Nucleus accumbens (tissue), 56 donors: ENCODE data around the gene ATRX.
"Not testable (repeated sequence)": the region's sequence is repeated elsewhere in the genome, so short reads cannot be mapped to it uniquely, and the experiment has no call there.

ENCODE experiments used
- DNase-seq, 56 donors: peaks; one replicate each; lab custom pipeline; 2025; lab: John Stamatoyannopoulos, UW

ATRX gene

GRCh38 chrX:77635373-77635772, 150.6 kb downstream of the ATRX start:
- no peak for DNase-seq

- no peak for DNase-seq
Measured at GRCh38 chrX:77628294-77629025, 157.6 kb downstream of the ATRX start.

- no peak for DNase-seq
Measured at GRCh38 chrX:77622672-77623071, 163.3 kb downstream of the ATRX start.

DNA sequence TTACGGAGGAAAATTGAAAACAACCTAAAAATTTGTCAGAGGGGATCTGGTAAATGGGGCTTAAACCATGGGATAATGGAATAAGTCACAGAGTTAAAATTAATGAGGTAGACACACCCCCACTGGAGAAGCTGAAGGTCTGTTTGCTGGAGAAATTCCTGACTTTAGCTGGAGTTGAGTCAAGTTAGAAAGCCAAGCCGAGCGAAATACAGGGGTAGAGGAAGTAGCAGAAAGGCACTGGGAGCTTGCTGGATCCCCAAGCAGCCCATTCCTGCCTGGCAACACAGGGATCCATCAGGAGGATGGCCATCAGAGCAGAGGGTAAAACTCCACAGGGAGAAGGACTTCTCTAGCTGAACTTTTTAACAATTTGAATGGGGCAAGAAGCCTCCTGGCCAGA, 163.8 kb downstream of the ATRX start:
- DNase-seq: no peak

GRCh38 chrX:77621453-77621852, 164.6 kb downstream of the ATRX start:
- DNase-seq: not testable (repeated sequence)

- DNase-seq: no peak
Measured at GRCh38 chrX:77617206-77617605, 168.8 kb downstream of the ATRX start.

GRCh38 chrX:77603635-77604336, 182.2 kb downstream of the ATRX start:
- DNase-seq: no peak

GRCh38 chrX:77597511-77597910, 188.5 kb downstream of the ATRX start:
- DNase-seq: no peak

DNA sequence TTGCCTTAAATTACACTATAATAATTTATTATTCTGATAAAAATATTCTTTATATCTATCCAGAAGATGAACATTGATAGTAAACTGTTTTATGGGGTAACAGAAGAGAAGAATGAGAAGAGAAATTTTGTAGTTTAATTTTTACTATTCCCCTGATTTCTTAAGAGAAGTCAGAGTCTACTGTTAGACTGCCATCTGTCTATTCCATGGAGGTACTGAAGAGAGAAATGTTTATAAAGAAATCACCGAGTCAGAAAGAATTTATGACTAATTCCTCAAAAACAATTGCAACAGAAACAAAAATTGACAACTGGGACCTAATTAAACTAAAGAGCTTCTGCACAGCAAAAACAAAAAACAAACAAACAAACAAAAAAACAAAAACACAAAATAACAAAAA, 188.9 kb downstream of the ATRX start:
- no peak for DNase-seq

- DNase-seq: no peak
Measured at GRCh38 chrX:77595848-77596247, 190.2 kb downstream of the ATRX start.

GRCh38 chrX:77572322-77572721, 213.7 kb downstream of the ATRX start:
- no peak for DNase-seq

DNA sequence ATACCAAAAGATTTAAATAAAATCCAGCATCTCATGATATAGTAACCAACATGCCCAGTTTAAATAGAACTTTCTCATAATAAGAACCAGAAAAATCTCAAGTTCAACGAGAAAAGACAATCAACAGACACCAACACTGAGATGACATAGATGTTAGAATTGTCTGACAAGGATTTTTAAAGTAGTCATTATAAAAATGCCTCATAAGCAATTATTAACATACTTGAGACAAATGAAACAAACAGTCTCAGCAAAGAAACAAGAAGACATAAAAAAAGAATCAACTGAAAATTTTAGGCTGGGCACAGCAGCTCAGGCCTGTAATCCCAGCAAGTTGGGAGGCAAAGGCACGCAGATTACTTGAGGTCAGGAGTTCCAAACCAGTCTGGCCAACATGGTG, 220.7 kb downstream of the ATRX start:
- DNase-seq: no peak

DNA sequence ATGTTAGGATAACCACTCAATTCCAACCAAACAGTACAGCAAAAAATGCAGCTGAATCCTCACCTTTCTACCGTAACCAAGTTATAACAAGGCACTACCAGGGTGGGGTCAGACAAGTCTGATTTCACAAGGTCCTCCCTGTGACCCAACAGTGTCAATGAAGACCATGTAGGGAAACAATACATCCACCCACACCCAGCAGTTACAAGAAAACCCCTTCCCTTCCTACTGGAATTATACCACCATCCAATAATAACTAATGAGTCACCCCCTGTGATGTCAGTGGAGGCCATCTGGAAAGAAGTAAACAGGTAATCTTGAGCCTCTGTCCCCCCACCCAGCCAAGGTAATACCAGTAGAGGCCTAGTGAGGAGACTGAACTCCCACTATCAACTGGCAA, 221.2 kb downstream of the ATRX start:
- DNase-seq: no peak

- DNase-seq: no peak
Measured at GRCh38 chrX:77561372-77561771, 224.6 kb downstream of the ATRX start.

DNA sequence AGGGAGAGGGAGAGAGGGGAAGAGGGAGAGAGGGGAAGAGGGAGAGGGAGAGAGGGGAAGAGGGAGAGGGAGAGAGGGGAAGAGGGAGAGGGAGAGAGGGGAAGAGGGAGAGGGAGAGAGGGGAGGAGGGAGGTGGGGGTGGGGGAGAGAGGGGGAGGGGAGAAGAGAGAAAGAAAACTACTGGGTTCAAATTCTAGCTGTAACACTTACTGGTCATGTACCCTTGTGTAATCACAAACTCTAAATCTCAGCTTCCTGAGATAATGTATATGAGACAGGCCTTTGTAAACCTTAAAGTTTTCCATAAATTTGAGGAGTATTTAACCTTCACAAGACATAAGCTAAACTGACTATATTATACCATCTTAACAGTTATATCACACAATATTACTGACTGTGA, 229.7 kb downstream of the ATRX start:
- no peak for DNase-seq

GRCh38 chrX:77548751-77549150, 237.3 kb downstream of the ATRX start:
- DNase-seq: no peak

- not testable (repeated sequence) for DNase-seq
Measured at GRCh38 chrX:77539778-77540177, 246.2 kb downstream of the ATRX start.

- not testable (repeated sequence) for DNase-seq
Measured at GRCh38 chrX:77531261-77531660, 254.8 kb downstream of the ATRX start.

- DNase-seq: no peak
Measured at GRCh38 chrX:77528034-77528433, 258.0 kb downstream of the ATRX start.

GRCh38 chrX:77527233-77528001, 258.6 kb downstream of the ATRX start:
- DNase-seq: peak in 34 of 56 donors; percentile 0 to 51 (median 4)

GRCh38 chrX:77519765-77520164, 266.3 kb downstream of the ATRX start:
- DNase-seq: no peak
